Activated CD4-positive, alpha-beta T cell treated with anti-CD3 and anti-CD28 coated beads for 48 hours (primary cell): Measurements from ENCODE around the gene CCDC63.

Experiments
- DNase-seq: peaks from one replicate; pipeline ENCODE4 v3.0.0-alpha.2; 2020

Gene CCDC63

GRCh38 chr12:110846615-110847566, at the start of gene CCDC63:
TSS of gene CCDC63 (plus strand) at chr12:110846987. CDS start at chr12:110852955, 5,968 bp downstream.
- DNase-seq = peak; percentile 33

GRCh38 chr12:110798461-110798860, 48.3 kb upstream of the CCDC63 start:
- DNase-seq = no peak

- no peak for DNase-seq
Measured at GRCh38 chr12:110802489-110802888, 44.3 kb upstream of the CCDC63 start.

GRCh38 chr12:110804406-110804805, 42.4 kb upstream of the CCDC63 start:
- DNase-seq = no peak

- no peak for DNase-seq
Measured at GRCh38 chr12:110807640-110808039, 39.1 kb upstream of the CCDC63 start.

- no peak for DNase-seq
Measured at GRCh38 chr12:110809149-110809548, 37.6 kb upstream of the CCDC63 start.

GRCh38 chr12:110811972-110812371, 34.8 kb upstream of the CCDC63 start:
- DNase-seq = no peak

- DNase-seq = no peak
Measured at GRCh38 chr12:110813285-110813684, 33.5 kb upstream of the CCDC63 start.

- DNase-seq = no peak
Measured at GRCh38 chr12:110813756-110814155, 33.0 kb upstream of the CCDC63 start.

- no peak for DNase-seq
Measured at GRCh38 chr12:110816248-110816647, 30.5 kb upstream of the CCDC63 start.

GRCh38 chr12:110816779-110817178, 30.0 kb upstream of the CCDC63 start:
- no peak for DNase-seq

GRCh38 chr12:110818511-110818910, 28.3 kb upstream of the CCDC63 start:
- no peak for DNase-seq

- no peak for DNase-seq
Measured at GRCh38 chr12:110819150-110819549, 27.6 kb upstream of the CCDC63 start.

GRCh38 chr12:110819646-110820045, 27.1 kb upstream of the CCDC63 start:
- no peak for DNase-seq

GRCh38 chr12:110821917-110822316, 24.9 kb upstream of the CCDC63 start:
- no peak for DNase-seq

- no peak for DNase-seq
Measured at GRCh38 chr12:110822821-110823415, 23.9 kb upstream of the CCDC63 start.

GRCh38 chr12:110824342-110824741, 22.4 kb upstream of the CCDC63 start:
- DNase-seq = no peak

GRCh38 chr12:110825530-110825929, 21.3 kb upstream of the CCDC63 start:
- DNase-seq = no peak

GRCh38 chr12:110826592-110827200, 20.1 kb upstream of the CCDC63 start:
- DNase-seq = peak; percentile 93

- DNase-seq = no peak
Measured at GRCh38 chr12:110829308-110829707, 17.5 kb upstream of the CCDC63 start.

GRCh38 chr12:110836291-110836690, 10.5 kb upstream of the CCDC63 start:
- DNase-seq = no peak

GRCh38 chr12:110841007-110841406, 5.8 kb upstream of the CCDC63 start:
- DNase-seq = no peak

- DNase-seq = no peak
Measured at GRCh38 chr12:110844131-110844530, 2.7 kb upstream of the CCDC63 start.
